Left lung (tissue), 10 donors: ENCODE results near the gene TNNT2. TPM values are rescaled to one million over a fixed set of nuclear protein-coding genes. Genes with fewer than 3 reads are reported as not detected.
A peak's percentile ranks its signal among the peaks of the same experiment; 100 is the strongest.

Experiments
- ATAC-seq: fragments of 200-7000 bp; cut with Tn5 transposase; one replicate; pipeline ENCODE4 v1.9.1; 2020; ENCODE audit warnings: moderate library complexity
- DNase-seq, 4 donors: peaks; one replicate each; pipeline ENCODE4 v3.0.0-alpha.2; 2013 to 2020
- H3K27ac ChIP-seq, 2 donors: fragments of 200-600 bp; sonication (generic) in 1 of 2; one replicate each; pipeline versions ENCODE4 v1.5.0 to v1.8.0; 2020 to 2021
- H3K27me3 ChIP-seq, 2 donors: fragments of 200-600 bp; sonication (generic) in 1 of 2; one replicate each; pipeline versions ENCODE4 v1.5.0 to v1.8.0; 2020 to 2021
- H3K36me3 ChIP-seq, 2 donors: fragments of 200-600 bp; sonication (generic) in 1 of 2; one replicate each; pipeline versions ENCODE4 v1.5.0 to v1.8.0; 2020 to 2021
- H3K4me1 ChIP-seq, 2 donors: fragments of 200-600 bp; one replicate each; pipeline ENCODE4 v1.8.0; 2021
- H3K4me3 ChIP-seq, 2 donors: fragments of 200-600 bp; sonication (generic) in 1 of 2; one replicate each; pipeline versions ENCODE4 v1.5.0 to v1.8.0; 2020 to 2021; ENCODE audit warnings: mild to moderate bottlenecking in 1 of 2
- H3K9me3 ChIP-seq, 2 donors: fragments of 200-600 bp; sonication (generic) in 1 of 2; one replicate each; pipeline versions ENCODE4 v1.5.0 to v1.8.0; 2020 to 2021
- intact Hi-C, 2 donors: fragments of 100-400 bp; cut with DNase I; formaldehyde crosslinking; loops; one replicate each; pipeline versions ENCODE4 v1.11.2 to v1.14.2; 2022
- polyA plus RNA-seq, 6 donors: library from polyadenylated mRNA; unstranded; fragments of 120-200 nt; gene quantifications; one replicate each; pipeline ENCODE4 v1.2.1, GENCODE V29; 2013; ENCODE audit not compliant: insufficient read length in 6 of 6
- total RNA-seq, 2 donors: library from RNA; stranded (reverse); fragmentation: NEBNext Ultra II Directional; extraction: Animal tissue kit (Norgen Biotek cat#: 25700); gene quantifications; one replicate each; pipeline ENCODE4 v1.2.1, GENCODE V29; 2021
- TF ChIP-seq, protein P1 (sequence below), 2 donors: fragments of 200-600 bp; sonication (generic) in 1 of 2; IDR thresholded peaks; one replicate each; pipeline versions ENCODE4 v1.5.0 to v1.8.0; 2021; ENCODE audit warnings: antibody characterized with exemption in 2 of 2
- donor health status: DM: no; HTN: yes; CAD: no.
- donor health status: DM: no; HTN: no; CAD: no.

Gene TNNT2
- total and polyA plus RNA-seq, 8 donors: 3.2 to 6.5 (median 5.1) TPM

DNA sequence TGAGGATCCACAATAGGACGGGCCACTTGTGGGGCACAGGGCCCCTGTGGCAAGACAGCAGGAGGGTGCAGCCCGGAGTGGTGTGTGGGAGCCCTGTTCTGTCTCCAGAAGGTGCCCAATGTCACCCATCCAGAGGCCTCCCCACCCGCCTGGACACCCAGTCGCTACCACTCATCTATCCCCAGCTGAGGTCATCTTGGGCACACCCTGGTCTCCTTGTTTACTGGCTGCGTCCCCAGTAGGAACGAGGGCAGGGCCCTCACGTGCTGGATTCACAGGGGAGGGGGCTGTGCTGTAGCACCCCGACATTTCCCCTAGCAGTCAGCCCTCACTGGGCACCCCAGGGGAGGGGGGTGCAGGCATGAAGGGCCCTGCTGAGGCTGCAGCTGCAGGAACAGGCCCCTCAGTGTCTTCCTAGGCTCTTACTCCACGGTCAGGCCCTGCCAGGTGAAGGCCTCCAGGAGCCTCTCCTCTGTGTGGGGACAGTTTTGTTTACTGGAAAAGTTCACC, 2.3 kb upstream of the TNNT2 start:
- ATAC-seq (no peak), DNase-seq (no peak)
- TF ChIP-seq, protein P1, sequence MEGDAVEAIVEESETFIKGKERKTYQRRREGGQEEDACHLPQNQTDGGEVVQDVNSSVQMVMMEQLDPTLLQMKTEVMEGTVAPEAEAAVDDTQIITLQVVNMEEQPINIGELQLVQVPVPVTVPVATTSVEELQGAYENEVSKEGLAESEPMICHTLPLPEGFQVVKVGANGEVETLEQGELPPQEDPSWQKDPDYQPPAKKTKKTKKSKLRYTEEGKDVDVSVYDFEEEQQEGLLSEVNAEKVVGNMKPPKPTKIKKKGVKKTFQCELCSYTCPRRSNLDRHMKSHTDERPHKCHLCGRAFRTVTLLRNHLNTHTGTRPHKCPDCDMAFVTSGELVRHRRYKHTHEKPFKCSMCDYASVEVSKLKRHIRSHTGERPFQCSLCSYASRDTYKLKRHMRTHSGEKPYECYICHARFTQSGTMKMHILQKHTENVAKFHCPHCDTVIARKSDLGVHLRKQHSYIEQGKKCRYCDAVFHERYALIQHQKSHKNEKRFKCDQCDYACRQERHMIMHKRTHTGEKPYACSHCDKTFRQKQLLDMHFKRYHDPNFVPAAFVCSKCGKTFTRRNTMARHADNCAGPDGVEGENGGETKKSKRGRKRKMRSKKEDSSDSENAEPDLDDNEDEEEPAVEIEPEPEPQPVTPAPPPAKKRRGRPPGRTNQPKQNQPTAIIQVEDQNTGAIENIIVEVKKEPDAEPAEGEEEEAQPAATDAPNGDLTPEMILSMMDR (IDR thresholded peaks at IDR 0.05): no peak
- no peaks in the 10 kb centered on the region for H3K4me1 ChIP-seq
- H3K27me3 ChIP-seq: peaks cover 0 to 19% of the 10 kb centered on the region in 2 donors
- H3K36me3 ChIP-seq: no peaks in the 10 kb centered on the region
- intact Hi-C loops: no loop called here
- no peak overlapping the region for H3K27ac ChIP-seq
- no peaks in the 10 kb centered on the region for H3K9me3 ChIP-seq
- H3K4me3 ChIP-seq: no peak overlapping the region

DNA sequence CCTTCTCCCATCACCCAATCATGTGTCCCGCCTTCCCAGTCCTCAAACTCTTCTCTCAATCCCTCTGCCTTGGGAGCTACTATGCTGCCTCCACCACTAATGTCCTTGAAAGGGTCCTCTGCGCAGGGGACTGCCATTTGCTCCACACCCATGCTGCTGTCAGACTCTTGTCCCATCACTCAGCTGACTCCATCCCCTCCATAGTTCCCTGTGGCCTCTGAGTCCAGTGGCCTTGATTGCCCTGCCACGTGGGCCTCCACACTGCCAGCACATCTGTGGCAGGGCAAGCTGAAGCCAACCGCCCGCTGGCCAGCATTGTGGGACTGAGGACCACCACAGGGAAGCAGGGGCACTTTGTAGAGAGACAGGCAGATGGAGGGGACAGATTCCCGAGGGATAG, 1.3 kb upstream of the TNNT2 start:
- H3K4me3 ChIP-seq: no peak overlapping the region
- no peaks in the 10 kb centered on the region for H3K9me3 ChIP-seq
- TF ChIP-seq, protein P1 (IDR thresholded peaks at IDR 0.05): no peak
- no peak overlapping the region for H3K27ac ChIP-seq
- H3K27me3 ChIP-seq: peaks cover 0 to 20% of the 10 kb centered on the region in 2 donors
- DNase-seq (no peak), ATAC-seq (no peak)
- H3K36me3 ChIP-seq: no peaks in the 10 kb centered on the region
- intact Hi-C loops: no loop called here
- H3K4me1 ChIP-seq: no peaks in the 10 kb centered on the region

DNA sequence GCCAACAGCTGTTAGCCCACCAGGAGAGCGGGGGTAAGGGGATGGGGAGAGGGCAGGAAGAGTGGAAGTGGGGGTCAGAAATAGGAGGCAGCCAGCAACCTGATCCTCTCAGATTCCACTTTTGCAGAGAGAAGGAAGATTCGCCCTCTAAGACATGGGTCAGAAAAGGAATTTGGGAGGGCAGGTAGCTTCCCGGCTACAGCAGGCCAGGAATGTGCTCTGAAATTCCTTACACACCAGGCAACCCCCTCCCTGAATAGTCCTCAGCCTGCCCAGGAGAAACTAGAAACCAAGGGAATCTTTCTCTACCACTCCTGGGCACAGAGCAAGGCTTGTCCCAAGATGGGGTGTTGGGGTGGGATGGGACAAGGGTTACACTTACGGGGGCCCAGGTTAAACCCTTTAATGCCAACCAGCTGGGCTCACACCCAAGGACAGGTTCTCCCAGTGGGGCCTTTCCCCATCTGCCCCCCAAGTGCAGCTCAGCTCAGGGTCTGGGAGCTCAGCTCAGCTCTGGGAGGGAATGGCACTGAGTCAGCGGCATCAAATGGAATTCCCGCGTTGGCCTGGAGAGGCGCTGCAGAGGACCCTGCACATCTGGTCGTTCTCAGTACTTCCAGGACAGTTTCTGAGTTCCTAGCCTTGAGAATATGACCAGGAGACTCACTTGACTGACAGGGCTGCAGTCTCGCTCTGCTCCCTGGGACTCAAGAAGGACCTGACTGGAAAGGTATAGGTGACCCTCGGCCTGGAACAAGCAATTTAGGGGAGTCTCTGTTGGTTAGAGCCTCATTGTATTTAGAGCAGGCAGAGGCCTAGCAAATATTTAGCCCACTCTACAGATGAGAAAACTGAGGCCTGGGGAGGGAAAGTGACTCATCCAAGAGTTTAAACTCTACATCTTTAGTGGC, 761 bp downstream of the TNNT2 start:
- Histone ChIP-seq H3K36me3 (no peaks in the 10 kb centered on the region), H3K4me3 (no peak overlapping the region), H3K9me3 (no peaks in the 10 kb centered on the region), H3K27ac (no peak overlapping the region), H3K27me3 (peaks cover 0 to 20% of the 10 kb centered on the region in 2 donors), H3K4me1 (no peaks in the 10 kb centered on the region)
- ATAC-seq (no peak), DNase-seq (no peak)
- intact Hi-C loops: no loop called here
- TF ChIP-seq, protein P1 (IDR thresholded peaks at IDR 0.05): peak in 1 of 2 donors; percentile 41

DNA sequence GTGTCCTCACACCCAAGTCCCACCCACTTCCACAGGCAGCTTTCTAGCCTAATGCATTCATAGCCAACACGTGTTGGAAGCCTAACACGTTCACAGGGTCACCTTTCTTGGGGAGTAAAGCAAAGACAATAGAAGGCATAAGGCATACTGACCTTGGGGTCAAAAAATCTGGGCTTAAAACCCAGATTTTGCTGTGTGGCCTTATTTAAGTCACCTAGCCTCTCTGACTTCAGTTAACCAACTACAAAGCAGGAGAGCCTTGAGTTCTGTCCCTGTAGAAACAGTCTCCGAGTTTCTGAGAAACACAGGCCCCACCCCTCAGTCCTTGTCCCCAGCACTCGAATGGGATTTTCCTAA, 1.4 kb downstream of the TNNT2 start:
- TF ChIP-seq, protein P1 (IDR thresholded peaks at IDR 0.05): no peak
- Histone ChIP-seq H3K27me3 (peaks cover 0 to 20% of the 10 kb centered on the region in 2 donors), H3K4me3 (no peak overlapping the region), H3K4me1 (no peaks in the 10 kb centered on the region), H3K27ac (no peak overlapping the region), H3K9me3 (no peaks in the 10 kb centered on the region), H3K36me3 (no peaks in the 10 kb centered on the region)
- no peak for ATAC-seq
- intact Hi-C loops: no loop called here
- DNase-seq: no peak

DNA sequence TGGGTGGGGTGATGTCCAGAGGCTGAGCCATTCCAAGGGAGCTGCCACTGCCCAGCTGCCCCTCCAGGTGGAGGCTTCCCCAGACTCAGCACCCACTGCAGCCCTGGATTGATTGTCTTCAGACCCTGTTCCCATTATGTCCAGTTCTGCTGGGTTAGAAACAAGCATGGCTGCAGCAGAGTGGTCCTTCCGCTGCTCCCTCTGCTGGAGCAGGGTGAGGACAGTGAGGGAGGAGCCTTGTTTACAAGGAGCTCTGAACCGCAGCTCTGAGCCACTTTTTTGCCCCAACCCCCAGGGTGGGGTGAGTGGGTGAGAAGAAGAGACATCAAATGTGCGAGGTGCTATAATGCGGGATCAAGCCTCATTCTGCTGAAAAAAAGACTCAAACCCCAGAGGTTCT, 2.3 kb downstream of the TNNT2 start:
- no peak for DNase-seq
- TF ChIP-seq, protein P1 (IDR thresholded peaks at IDR 0.05): no peak
- no peaks in the 10 kb centered on the region for H3K36me3 ChIP-seq
- no peak for ATAC-seq
- intact Hi-C loops: no loop called here
- H3K27ac ChIP-seq: no peak overlapping the region
- no peaks in the 10 kb centered on the region for H3K9me3 ChIP-seq
- peaks cover 0 to 27% of the 10 kb centered on the region in 2 donors for H3K27me3 ChIP-seq
- no peaks in the 10 kb centered on the region for H3K4me1 ChIP-seq
- no peak overlapping the region for H3K4me3 ChIP-seq
